ENCODE data around the gene OVAAL.

The OVAAL gene

GRCh38 chr1:180558664-180559063, at the start of gene OVAAL:
Gene OVAAL, plus strand, starts transcription at chr1:180558964.
- ATAC-seq, result no peak
- TF ChIP-seq GLIS3 (CRISPR knock-in tag; IDR thresholded peaks at IDR 0.05) (no peak), ARNTL (CRISPR knock-in tag; IDR thresholded peaks at IDR 0.05; ENCODE audit: borderline replicate concordance, low read depth) (no peak), ZFP30 (CRISPR knock-in tag; IDR thresholded peaks at IDR 0.05) (no peak), TCF4 (CRISPR knock-in tag; IDR thresholded peaks at IDR 0.05; ENCODE audit: borderline replicate concordance) (no peak), ISL1 (CRISPR knock-in tag; IDR thresholded peaks at IDR 0.05) (no peak), ZNF8 (CRISPR knock-in tag; IDR thresholded peaks at IDR 0.05) (no peak)

- no peak for ATAC-seq
- no peak for TF ChIP-seq PATZ1 (CRISPR knock-in tag; IDR thresholded peaks at IDR 0.05; ENCODE audit: borderline replicate concordance)
- no peak for TF ChIP-seq ZNF8 (CRISPR knock-in tag; IDR thresholded peaks at IDR 0.05)
- TF ChIP-seq CREB5 (CRISPR knock-in tag; IDR thresholded peaks at IDR 0.05; ENCODE audit: low read depth), result no peak
- no peak for TF ChIP-seq OSR1 (CRISPR knock-in tag; IDR thresholded peaks at IDR 0.05)
- no peak for TF ChIP-seq POU6F1 (CRISPR knock-in tag; IDR thresholded peaks at IDR 0.05; ENCODE audit: borderline replicate concordance, low read depth)
- no peak for TF ChIP-seq SNAI2 (CRISPR knock-in tag; IDR thresholded peaks at IDR 0.05)
- no peak for TF ChIP-seq TCF4 (CRISPR knock-in tag; IDR thresholded peaks at IDR 0.05; ENCODE audit: borderline replicate concordance)
- no peak for TF ChIP-seq GLIS3 (CRISPR knock-in tag; IDR thresholded peaks at IDR 0.05)
- no peak for TF ChIP-seq ZFP30 (CRISPR knock-in tag; IDR thresholded peaks at IDR 0.05)
- no peak for TF ChIP-seq BACH2 (CRISPR knock-in tag; IDR thresholded peaks at IDR 0.05; ENCODE audit: borderline replicate concordance)
- no peak for TF ChIP-seq RARB (CRISPR knock-in tag; IDR thresholded peaks at IDR 0.05)
- no peak for TF ChIP-seq TOX (CRISPR knock-in tag; IDR thresholded peaks at IDR 0.05; ENCODE audit: borderline replicate concordance)
- no peak for TF ChIP-seq ZNF565 (CRISPR knock-in tag; conservative IDR thresholded peaks at IDR 0.05; ENCODE audit: low read depth)
- TF ChIP-seq TSHZ2 (CRISPR knock-in tag; IDR thresholded peaks at IDR 0.05), result no peak
- TF ChIP-seq ZFP3 (CRISPR knock-in tag; IDR thresholded peaks at IDR 0.05), result no peak
- TF ChIP-seq ARNTL (CRISPR knock-in tag; IDR thresholded peaks at IDR 0.05; ENCODE audit: borderline replicate concordance, low read depth), result no peak
- TF ChIP-seq CSDC2 (CRISPR knock-in tag; IDR thresholded peaks at IDR 0.05), result no peak
- no peak for TF ChIP-seq ISL1 (CRISPR knock-in tag; IDR thresholded peaks at IDR 0.05)
- TF ChIP-seq ESRRG (CRISPR knock-in tag; IDR thresholded peaks at IDR 0.05), result no peak
- no peak for TF ChIP-seq ZNF70 (CRISPR knock-in tag; IDR thresholded peaks at IDR 0.05)
Observed at GRCh38 chr1:180510882-180511281, 47.9 kb upstream of the OVAAL start.

- TF ChIP-seq CREB5 (CRISPR knock-in tag; IDR thresholded peaks at IDR 0.05; ENCODE audit: low read depth) (no peak), RARB (CRISPR knock-in tag; IDR thresholded peaks at IDR 0.05) (no peak), TOX (CRISPR knock-in tag; IDR thresholded peaks at IDR 0.05; ENCODE audit: borderline replicate concordance) (no peak), ISL1 (CRISPR knock-in tag; IDR thresholded peaks at IDR 0.05) (no peak), POU6F1 (CRISPR knock-in tag; IDR thresholded peaks at IDR 0.05; ENCODE audit: borderline replicate concordance, low read depth) (no peak), CSDC2 (CRISPR knock-in tag; IDR thresholded peaks at IDR 0.05) (no peak), OSR1 (CRISPR knock-in tag; IDR thresholded peaks at IDR 0.05) (no peak), SNAI2 (CRISPR knock-in tag; IDR thresholded peaks at IDR 0.05) (no peak), ZFP3 (CRISPR knock-in tag; IDR thresholded peaks at IDR 0.05) (no peak), ZFP30 (CRISPR knock-in tag; IDR thresholded peaks at IDR 0.05) (no peak), BACH2 (CRISPR knock-in tag; IDR thresholded peaks at IDR 0.05; ENCODE audit: borderline replicate concordance) (no peak), ESRRG (CRISPR knock-in tag; IDR thresholded peaks at IDR 0.05) (no peak)
- ATAC-seq, result no peak
Observed at GRCh38 chr1:180513531-180513930, 45.2 kb upstream of the OVAAL start.

Data from SK-N-SH treated with all-trans-retinoic acid at 6 μM for 48 hours (cell line).